Endothelial cell of umbilical vein (primary cell): Measurements from ENCODE around the gene LCNL1. TPM values are rescaled to one million over a fixed set of nuclear protein-coding genes. Genes with fewer than 3 reads are reported as not detected.

Source experiments
- BruUV-seq: library from RNA; stranded (reverse); fragments of 400-500 nt; replicated peaks from 2 replicates; lab custom pipeline; 2021; lab: Mats Ljungman, UMichigan
- CTCF ChIA-PET: fragments of 300-600, 350-600 bp; sonication (Branson Sonifier 250); formaldehyde crosslinking; loops from one replicate; lab custom pipeline; 2021; ENCODE audit warnings: antibody characterized with exemption, inconsistent platforms; lab: Charles Lee
- POLR2A ChIA-PET: fragments of 300-600, 350-600 bp; sonication (Branson Sonifier 250); formaldehyde crosslinking; loops from one replicate; lab custom pipeline; 2021; ENCODE audit warnings: antibody characterized with exemption, inconsistent platforms; lab: Charles Lee
- DNase-seq: peaks from one replicate; pipeline ENCODE4 v3.0.0-alpha.2; 2011; ENCODE audit warnings: low read depth, low spot score
- FAIRE-seq: peaks from 2 replicates; lab custom pipeline; 2011; peaks lifted over from hg19 to GRCh38; lab: Jason Lieb, UNC
- H2AFZ ChIP-seq: 2 replicates; pipeline ENCODE4 v1.6.0; 2012; ENCODE audit warnings: low read depth, low read length, control low read depth, inconsistent platforms
- H3K27ac ChIP-seq: 2 replicates; pipeline ENCODE4 v1.5.1; 2011; ENCODE audit warnings: low read depth, mild to moderate bottlenecking, control low read depth, low read length, moderate library complexity; ENCODE audit not compliant: insufficient read depth
- H3K27me3 ChIP-seq, 2 experiments: 2 replicates each; pipeline versions ENCODE4 v1.6.0 to v1.6.1; 2011; ENCODE audit warnings: low read length in 2 of 2, mixed read lengths in 1 of 2; ENCODE audit not compliant: control insufficient read depth in 2 of 2, insufficient read depth in 2 of 2
- H3K36me3 ChIP-seq, 2 experiments: 2 replicates in 1 of 2; 3 replicates in 1 of 2; pipeline ENCODE4 v1.5.1; 2011; ENCODE audit warnings: low read length in 2 of 2, mild to moderate bottlenecking in 1 of 2, moderate library complexity in 1 of 2; ENCODE audit not compliant: control insufficient read depth in 2 of 2, insufficient read depth in 2 of 2; ENCODE audit errors: extremely low read depth in 1 of 2
- H3K4me1 ChIP-seq: 3 replicates; pipeline ENCODE4 v1.5.1; 2011; ENCODE audit warnings: mild to moderate bottlenecking, low read length; ENCODE audit not compliant: control insufficient read depth, insufficient read depth; ENCODE audit errors: extremely low read depth
- H3K4me2 ChIP-seq: 2 replicates; pipeline ENCODE4 v1.6.1; 2011; ENCODE audit warnings: low read length, control low read depth, mixed read lengths; ENCODE audit not compliant: insufficient read depth
- H3K4me3 ChIP-seq, 3 experiments: fragments of 200-600 bp in 1 of 3; sonication (generic), shearing (Covaris generic) in 1 of 3; replicated peaks in 1 of 3; 2 replicates each; pipeline ENCODE4 v1.5.1; 2011 to 2016; ENCODE audit warnings: control low read depth in 3 of 3, low read length in 3 of 3, mild to moderate bottlenecking in 2 of 3, inconsistent platforms in 1 of 3, low read depth in 1 of 3, moderate library complexity in 1 of 3; ENCODE audit not compliant: insufficient read depth in 1 of 3
- H3K79me2 ChIP-seq: 2 replicates; pipeline ENCODE4 v1.6.0; 2012; ENCODE audit warnings: low read length, inconsistent platforms; ENCODE audit not compliant: control insufficient read depth, insufficient read depth
- H3K9ac ChIP-seq: replicated peaks from 2 replicates; pipeline ENCODE3; 2011; ENCODE audit warnings: low read length, control low read depth; ENCODE audit not compliant: insufficient read depth; ENCODE audit errors: extremely low read depth
- H3K9me1 ChIP-seq: replicated peaks from 3 replicates; pipeline ENCODE4 v1.6.0; 2011; ENCODE audit warnings: mild to moderate bottlenecking, low read length; ENCODE audit not compliant: control insufficient read depth, insufficient read depth; ENCODE audit errors: extremely low read depth
- H3K9me3 ChIP-seq: replicated peaks from 2 replicates; pipeline ENCODE4 v1.5.1; 2012; ENCODE audit warnings: low read length, inconsistent platforms; ENCODE audit not compliant: control insufficient read depth, insufficient read depth
- H4K20me1 ChIP-seq: replicated peaks from 2 replicates; pipeline ENCODE3; 2011; ENCODE audit warnings: mild to moderate bottlenecking, low read length; ENCODE audit not compliant: control insufficient read depth, insufficient read depth; ENCODE audit errors: extremely low read depth
- CTCF ChIP-seq, 2 donors: IDR thresholded peaks; 1 replicate in 1 of 2; 2 replicates in 1 of 2; pipeline ENCODE4 v1.5.1; 2011; ENCODE audit warnings: low read length in 2 of 2, mild to moderate bottlenecking in 2 of 2, moderate library complexity in 2 of 2, control low read depth in 1 of 2, inconsistent platforms in 1 of 2, low read depth in 1 of 2; ENCODE audit not compliant: insufficient read depth in 1 of 2; ENCODE audit errors: extremely low read depth in 1 of 2
- EZH2 ChIP-seq: IDR thresholded peaks from 2 replicates; pipeline ENCODE4 v1.6.1; 2012; ENCODE audit warnings: borderline replicate concordance, low read depth, mild to moderate bottlenecking, moderate library complexity, low read length, inconsistent platforms; ENCODE audit not compliant: severe bottlenecking
- GATA2 ChIP-seq: IDR thresholded peaks from 2 replicates; pipeline ENCODE4 v1.7.0; 2011; ENCODE audit warnings: low read depth, mild to moderate bottlenecking, moderate library complexity, mixed read lengths, low read length; ENCODE audit not compliant: insufficient read length, insufficient read depth
- JUN ChIP-seq: IDR thresholded peaks from 2 replicates; pipeline ENCODE4 v1.6.1; 2011; ENCODE audit warnings: borderline replicate concordance, low read depth; ENCODE audit not compliant: insufficient read length, insufficient read depth
- MAX ChIP-seq: IDR thresholded peaks from 2 replicates; pipeline ENCODE4 v1.6.1; 2011; ENCODE audit not compliant: insufficient read depth, insufficient read length
- POLR2A ChIP-seq: IDR thresholded peaks from 2 replicates; pipeline ENCODE4 v1.6.1; 2012; ENCODE audit warnings: low read depth, mild to moderate bottlenecking, control low read depth, low read length
- POLR2AphosphoS5 ChIP-seq: IDR thresholded peaks from 2 replicates; pipeline ENCODE4 v1.6.1; 2012; ENCODE audit warnings: low read depth, mild to moderate bottlenecking, control low read depth, low read length, moderate library complexity; ENCODE audit not compliant: insufficient read depth
- dilution Hi-C: fragments of 300-500 bp; cut with MboI; formaldehyde crosslinking; loops from one replicate; pipeline ENCODE4 v1.15.0; 2019; ENCODE audit warnings: low sequenced_read_pairs; ENCODE audit not compliant: extremely low pct_ligation_motif_present
- intact Hi-C: fragments of 100-400 bp; cut with micrococcal nuclease; formaldehyde crosslinking; loops from one replicate; pipeline ENCODE4 v1.10.0; 2022
- polyA plus RNA-seq, 4 experiments: library from polyadenylated mRNA; depleted of rRNA in 3 of 4; stranded (reverse) in 3 of 4; unstranded in 1 of 4; fragments of >200 nt; gene quantifications; 2 replicates each; pipeline versions ENCODE4 v1.2.1 to v1.2.3, GENCODE V29; 2011 to 2012; ENCODE audit warnings: missing spikeins in 1 of 4
- total RNA-seq: library from RNA; stranded (reverse); gene quantifications from 2 replicates; pipeline ENCODE4 v1.2.3, GENCODE V29; 2021

LCNL1 gene
- total and polyA plus RNA-seq, 2 donors (not counting 3 experiments of a cell fraction or from before 2014, with no cell fraction given) = not detected

DNA sequence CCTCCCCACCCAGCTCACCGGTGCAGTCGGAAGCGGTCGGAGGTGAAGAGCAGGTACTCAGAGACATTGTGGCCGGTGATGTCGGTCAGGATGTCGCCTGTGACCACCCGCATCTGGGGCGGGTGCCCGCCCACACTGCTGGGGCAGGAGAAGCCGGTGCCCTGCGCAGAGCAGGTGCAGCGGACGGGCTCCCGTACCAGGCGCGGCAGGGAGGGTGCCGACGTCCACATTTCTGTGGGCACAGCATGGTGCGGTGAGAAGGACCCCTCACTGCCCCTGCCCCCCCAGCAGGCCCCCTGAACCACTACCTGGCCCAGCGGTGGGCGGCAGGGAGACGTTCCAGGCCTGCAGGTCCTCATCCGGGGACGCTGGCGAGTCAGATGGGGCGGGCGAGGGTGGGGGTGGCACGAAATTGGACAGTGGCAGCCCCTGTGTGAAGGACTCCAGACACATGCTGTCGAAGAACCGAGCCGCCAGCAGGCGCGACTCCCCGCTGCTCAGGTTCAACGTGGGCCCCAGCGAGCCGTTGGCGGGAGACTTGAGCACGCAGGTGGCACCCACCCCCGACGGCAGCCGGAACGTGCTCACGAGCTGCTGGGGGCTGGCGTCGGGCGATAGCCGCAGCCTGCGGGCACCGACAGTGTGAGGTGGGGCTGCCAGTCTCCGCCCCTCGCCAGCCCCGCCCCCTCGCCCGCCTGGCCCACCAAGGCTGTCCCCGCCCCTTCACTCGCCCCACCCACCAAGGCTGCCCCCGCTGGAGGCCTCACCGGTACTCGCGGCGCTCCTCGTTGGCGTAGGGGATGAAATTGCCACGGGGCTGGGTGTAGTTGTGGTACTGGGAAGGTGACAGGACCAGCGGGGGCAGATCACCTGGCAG is 30.1 kb downstream of the LCNL1 start:
- dilution Hi-C loops (no loop called here), intact Hi-C loops (no loop called here)
- H3K27me3 ChIP-seq = no peaks in the 10 kb centered on the region
- ChIA-PET POLR2A (no interaction called here), CTCF (interaction anchor here (1.2 to 1.4 kb wide), 1 partner anchor 16 kb away, joined by 3 to 4 read pairs; no protein-coding TSS in a partner anchor)
- H3K4me2 ChIP-seq = no peak overlapping the region
- no peak overlapping the region for H3K4me3 ChIP-seq
- FAIRE-seq (no peak), DNase-seq (no peak)
- no peaks in the 10 kb centered on the region for H3K9me1 ChIP-seq
- H3K9ac ChIP-seq = no peak overlapping the region
- no peaks in the 10 kb centered on the region for H3K36me3 ChIP-seq
- H3K9me3 ChIP-seq = no peaks in the 10 kb centered on the region
- no peak for TF ChIP-seq GATA2
- no peak for TF ChIP-seq JUN
- TF ChIP-seq MAX = no peak
- TF ChIP-seq POLR2AphosphoS5 = no peak
- no peak for TF ChIP-seq EZH2
- no peak for TF ChIP-seq CTCF (IDR thresholded peaks at IDR 0.05; ENCODE audit: extremely low read depth in 1 of 2, insufficient read depth in 1 of 2, low read depth in 1 of 2, low read length in 2 of 2)
- no peak for TF ChIP-seq POLR2A
- no peak overlapping the region for H3K27ac ChIP-seq
- no peak overlapping the region for H2AFZ ChIP-seq
- no TSS peak for BruUV-seq
- H3K4me1 ChIP-seq = no peaks in the 10 kb centered on the region
- H3K79me2 ChIP-seq = no peaks in the 10 kb centered on the region
- no peaks in the 10 kb centered on the region for H4K20me1 ChIP-seq
